HG02981 (cell line): ENCODE measurements around the gene ULBP1.
"Not testable (repeated sequence)": the region's sequence is repeated elsewhere in the genome, so short reads cannot be mapped to it uniquely, and the experiment has no call there.

Source experiments
- ATAC-seq: cut with Tn5 transposase; IDR thresholded peaks from one replicate; pipeline ENCODE4 v1.9.1; 2021; ENCODE audit warnings: mild to moderate bottlenecking, moderate library complexity; ENCODE audit not compliant: unreplicated experiment

Gene ULBP1

GRCh38 chr6:149933036-149933435, 30.7 kb upstream of the ULBP1 start:
- no peak for ATAC-seq

GRCh38 chr6:149933461-149933860, 30.3 kb upstream of the ULBP1 start:
- no peak for ATAC-seq

- ATAC-seq = no peak
Measured at GRCh38 chr6:149934249-149935156, 29.2 kb upstream of the ULBP1 start.

- ATAC-seq = no peak
Measured at GRCh38 chr6:149935246-149935645, 28.5 kb upstream of the ULBP1 start.

GRCh38 chr6:149935668-149936067, 28.1 kb upstream of the ULBP1 start:
- no peak for ATAC-seq

- no peak for ATAC-seq
Measured at GRCh38 chr6:149936743-149937142, 27.0 kb upstream of the ULBP1 start.

GRCh38 chr6:149938013-149938570, 25.7 kb upstream of the ULBP1 start:
- ATAC-seq = not testable (repeated sequence)

GRCh38 chr6:149938571-149939355, 25.0 kb upstream of the ULBP1 start:
- peak; percentile 87 for ATAC-seq

- no peak for ATAC-seq
Measured at GRCh38 chr6:149939356-149939648, 24.4 kb upstream of the ULBP1 start.

- no peak for ATAC-seq
Measured at GRCh38 chr6:149939909-149940671, 23.7 kb upstream of the ULBP1 start.

GRCh38 chr6:149940672-149940982, 23.1 kb upstream of the ULBP1 start:
- no peak for ATAC-seq

GRCh38 chr6:149941583-149942460, 21.9 kb upstream of the ULBP1 start, which contains the start of gene ULBP2:
Gene ULBP2 (plus strand): TSS chr6:149942014. CDS start chr6:149942073, 59 bp downstream.
- ATAC-seq = no peak

GRCh38 chr6:149942461-149942829, 21.3 kb upstream of the ULBP1 start:
- no peak for ATAC-seq

- ATAC-seq = not testable (repeated sequence)
Measured at GRCh38 chr6:149943321-149943720, 20.4 kb upstream of the ULBP1 start.

GRCh38 chr6:149945276-149945675, 18.5 kb upstream of the ULBP1 start:
- not testable (repeated sequence) for ATAC-seq

GRCh38 chr6:149946631-149947030, 17.1 kb upstream of the ULBP1 start:
- not testable (repeated sequence) for ATAC-seq

- ATAC-seq = not testable (repeated sequence)
Measured at GRCh38 chr6:149947533-149947932, 16.2 kb upstream of the ULBP1 start.

GRCh38 chr6:149948011-149948410, 15.7 kb upstream of the ULBP1 start:
- ATAC-seq = no peak

- ATAC-seq = no peak
Measured at GRCh38 chr6:149948616-149949015, 15.1 kb upstream of the ULBP1 start.

GRCh38 chr6:149950423-149950822, 13.3 kb upstream of the ULBP1 start:
- no peak for ATAC-seq
